Neural cell (in vitro differentiated cells): ENCODE data around the gene GIMAP6.
"Not testable (repeated sequence)": the region's sequence is repeated elsewhere in the genome, so short reads cannot be mapped to it uniquely, and the experiment has no call there.

Experiments used
- EZH2 ChIP-seq: fragments of 200-600, 300-800 bp; shearing (Covaris generic), sonication (generic); IDR thresholded peaks from 2 replicates; pipeline ENCODE4 v1.6.1; 2014; ENCODE audit warnings: antibody characterized with exemption, low read length, borderline replicate concordance, mild to moderate bottlenecking; ENCODE audit not compliant: insufficient read depth, poor library complexity, severe bottlenecking
- TF ChIP-seq, protein P1 (sequence below): fragments of 450-650 bp; IDR thresholded peaks from 2 replicates; pipeline ENCODE4 v1.5.1; 2014; ENCODE audit warnings: antibody characterized with exemption, mild to moderate bottlenecking, moderate library complexity; ENCODE audit not compliant: poor library complexity, severe bottlenecking

DNA sequence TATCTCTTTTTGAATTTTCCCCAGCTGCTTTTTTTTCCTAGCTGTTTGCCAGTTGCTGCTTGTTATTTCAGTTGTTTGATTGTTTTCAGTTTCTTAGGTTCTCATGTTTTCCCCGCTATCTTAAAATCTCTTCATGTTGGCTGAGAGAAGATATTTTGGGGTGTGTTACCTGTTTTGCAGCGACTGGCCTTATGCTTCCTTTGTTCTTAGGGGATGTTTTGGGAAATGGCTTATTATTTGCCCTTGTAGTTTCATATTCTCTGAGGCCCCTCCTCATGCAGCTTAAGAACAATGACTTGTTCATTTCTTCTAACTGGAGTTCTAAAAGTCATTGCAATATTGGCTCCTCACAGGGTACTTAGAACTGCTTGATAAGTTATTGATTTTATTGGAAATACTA is 28.6 kb downstream of the GIMAP6 start:
- TF ChIP-seq, protein P1, sequence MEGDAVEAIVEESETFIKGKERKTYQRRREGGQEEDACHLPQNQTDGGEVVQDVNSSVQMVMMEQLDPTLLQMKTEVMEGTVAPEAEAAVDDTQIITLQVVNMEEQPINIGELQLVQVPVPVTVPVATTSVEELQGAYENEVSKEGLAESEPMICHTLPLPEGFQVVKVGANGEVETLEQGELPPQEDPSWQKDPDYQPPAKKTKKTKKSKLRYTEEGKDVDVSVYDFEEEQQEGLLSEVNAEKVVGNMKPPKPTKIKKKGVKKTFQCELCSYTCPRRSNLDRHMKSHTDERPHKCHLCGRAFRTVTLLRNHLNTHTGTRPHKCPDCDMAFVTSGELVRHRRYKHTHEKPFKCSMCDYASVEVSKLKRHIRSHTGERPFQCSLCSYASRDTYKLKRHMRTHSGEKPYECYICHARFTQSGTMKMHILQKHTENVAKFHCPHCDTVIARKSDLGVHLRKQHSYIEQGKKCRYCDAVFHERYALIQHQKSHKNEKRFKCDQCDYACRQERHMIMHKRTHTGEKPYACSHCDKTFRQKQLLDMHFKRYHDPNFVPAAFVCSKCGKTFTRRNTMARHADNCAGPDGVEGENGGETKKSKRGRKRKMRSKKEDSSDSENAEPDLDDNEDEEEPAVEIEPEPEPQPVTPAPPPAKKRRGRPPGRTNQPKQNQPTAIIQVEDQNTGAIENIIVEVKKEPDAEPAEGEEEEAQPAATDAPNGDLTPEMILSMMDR, result not testable (repeated sequence)
- TF ChIP-seq EZH2, result not testable (repeated sequence)
